Right kidney (tissue), 1 donor: ENCODE measurements around the gene FBXO42.
"Not testable (repeated sequence)": the region's sequence is repeated elsewhere in the genome, so short reads cannot be mapped to it uniquely, and the experiment has no call there.

ENCODE experiments used
- DNase-seq: peaks from one replicate; pipeline ENCODE4 v3.0.0-alpha.2; 2016

Gene FBXO42

GRCh38 chr1:16243215-16243610 is 109.1 kb downstream of the FBXO42 start:
- no peak for DNase-seq

GRCh38 chr1:16242556-16243214 is 109.6 kb downstream of the FBXO42 start:
- no peak for DNase-seq

- no peak for DNase-seq
Observed at GRCh38 chr1:16241221-16241708, 111.0 kb downstream of the FBXO42 start.

GRCh38 chr1:16239972-16240491 is 112.2 kb downstream of the FBXO42 start:
- DNase-seq = no peak

- no peak for DNase-seq
Observed at GRCh38 chr1:16237343-16237830, 114.9 kb downstream of the FBXO42 start.

- peak; percentile 76 for DNase-seq
Observed at GRCh38 chr1:16236511-16237342, 115.6 kb downstream of the FBXO42 start, which contains the start of gene CPLANE2. TSS of gene CPLANE2 (minus strand) at chr1:16237183. CDS start at chr1:16236742, 441 bp downstream.

- no peak for DNase-seq
Observed at GRCh38 chr1:16235944-16236510, 116.3 kb downstream of the FBXO42 start.

- no peak for DNase-seq
Observed at GRCh38 chr1:16235347-16235746, 116.9 kb downstream of the FBXO42 start.

- DNase-seq = no peak
Observed at GRCh38 chr1:16233431-16233830, 118.8 kb downstream of the FBXO42 start.

GRCh38 chr1:16232316-16232710 is 120.0 kb downstream of the FBXO42 start:
- no peak for DNase-seq

- DNase-seq = no peak
Observed at GRCh38 chr1:16231331-16232315, 120.7 kb downstream of the FBXO42 start.

GRCh38 chr1:16230744-16231143 is 121.5 kb downstream of the FBXO42 start:
- DNase-seq = no peak

- DNase-seq = no peak
Observed at GRCh38 chr1:16229976-16230740, 122.1 kb downstream of the FBXO42 start.

GRCh38 chr1:16226490-16227179 is 125.6 kb downstream of the FBXO42 start:
- peak; percentile 77 for DNase-seq

- no peak for DNase-seq
Observed at GRCh38 chr1:16226129-16226489, 126.2 kb downstream of the FBXO42 start.

- no peak for DNase-seq
Observed at GRCh38 chr1:16224472-16224871, 127.8 kb downstream of the FBXO42 start.

- DNase-seq = not testable (repeated sequence)
Observed at GRCh38 chr1:16222716-16223115, 129.6 kb downstream of the FBXO42 start.

GRCh38 chr1:16221499-16221898 is 130.8 kb downstream of the FBXO42 start:
- DNase-seq = no peak

- no peak for DNase-seq
Observed at GRCh38 chr1:16219968-16220500, 132.2 kb downstream of the FBXO42 start.

GRCh38 chr1:16218674-16219071 is 133.6 kb downstream of the FBXO42 start:
- no peak for DNase-seq
